ENCODE measurements around the gene SMAD3.
A peak's percentile ranks its signal among the peaks of the same experiment; 100 is the strongest.
"Not testable (repeated sequence)": the region's sequence is repeated elsewhere in the genome, so short reads cannot be mapped to it uniquely, and the experiment has no call there.

The SMAD3 gene

DNA sequence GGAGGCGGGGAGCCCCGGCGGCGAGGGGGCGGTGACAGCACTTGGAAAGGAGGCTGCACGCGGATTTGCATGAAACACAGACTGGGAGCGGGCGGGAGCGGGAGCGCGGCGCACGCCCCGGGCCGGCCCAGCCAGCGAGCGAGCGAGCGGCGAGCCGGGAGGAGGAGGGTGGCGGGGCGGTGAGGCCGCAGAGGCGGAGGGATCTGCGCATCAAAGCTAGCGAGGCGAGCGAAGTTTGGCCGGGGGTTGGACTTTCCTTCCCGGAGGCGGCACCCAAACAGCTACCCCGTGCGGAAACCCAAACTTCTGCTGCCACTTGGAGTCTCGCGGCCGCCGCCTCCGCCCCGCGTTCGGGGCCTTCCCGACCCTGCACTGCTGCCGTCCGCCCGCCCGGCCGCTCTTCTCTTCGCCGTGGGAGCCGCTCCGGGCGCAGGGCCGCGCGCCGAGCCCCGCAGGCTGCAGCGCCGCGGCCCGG, at the start of gene SMAD3:
TSS of gene SMAD3 (plus strand) at position 72 of the 475 bp plus-strand sequence. CDS start 553 bp downstream, outside the sequence.
- CTCF ChIA-PET = interaction anchor here (0.6 to 0.7 kb wide), 2 partner anchors 48 to 116 kb away, joined by 3 to 6 read pairs; no protein-coding TSS in a partner anchor
- TF ChIP-seq, protein P1, sequence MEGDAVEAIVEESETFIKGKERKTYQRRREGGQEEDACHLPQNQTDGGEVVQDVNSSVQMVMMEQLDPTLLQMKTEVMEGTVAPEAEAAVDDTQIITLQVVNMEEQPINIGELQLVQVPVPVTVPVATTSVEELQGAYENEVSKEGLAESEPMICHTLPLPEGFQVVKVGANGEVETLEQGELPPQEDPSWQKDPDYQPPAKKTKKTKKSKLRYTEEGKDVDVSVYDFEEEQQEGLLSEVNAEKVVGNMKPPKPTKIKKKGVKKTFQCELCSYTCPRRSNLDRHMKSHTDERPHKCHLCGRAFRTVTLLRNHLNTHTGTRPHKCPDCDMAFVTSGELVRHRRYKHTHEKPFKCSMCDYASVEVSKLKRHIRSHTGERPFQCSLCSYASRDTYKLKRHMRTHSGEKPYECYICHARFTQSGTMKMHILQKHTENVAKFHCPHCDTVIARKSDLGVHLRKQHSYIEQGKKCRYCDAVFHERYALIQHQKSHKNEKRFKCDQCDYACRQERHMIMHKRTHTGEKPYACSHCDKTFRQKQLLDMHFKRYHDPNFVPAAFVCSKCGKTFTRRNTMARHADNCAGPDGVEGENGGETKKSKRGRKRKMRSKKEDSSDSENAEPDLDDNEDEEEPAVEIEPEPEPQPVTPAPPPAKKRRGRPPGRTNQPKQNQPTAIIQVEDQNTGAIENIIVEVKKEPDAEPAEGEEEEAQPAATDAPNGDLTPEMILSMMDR (conservative IDR thresholded peaks at IDR 0.05; ENCODE audit: low read depth) = no peak; the same call in 1 of the 2 replicates
- POLR2A ChIA-PET (ENCODE audit: low non-redundant PET) = interaction anchor here (0.6 to 0.7 kb wide), 2 partner anchors 55 to 59 kb away, joined by 3 read pairs; no protein-coding TSS in a partner anchor
- DNase-seq (ENCODE audit: low spot score) = peak; percentile 91
- H3K27ac ChIP-seq = peak within 1 kb of the TSS; percentile 86

DNA sequence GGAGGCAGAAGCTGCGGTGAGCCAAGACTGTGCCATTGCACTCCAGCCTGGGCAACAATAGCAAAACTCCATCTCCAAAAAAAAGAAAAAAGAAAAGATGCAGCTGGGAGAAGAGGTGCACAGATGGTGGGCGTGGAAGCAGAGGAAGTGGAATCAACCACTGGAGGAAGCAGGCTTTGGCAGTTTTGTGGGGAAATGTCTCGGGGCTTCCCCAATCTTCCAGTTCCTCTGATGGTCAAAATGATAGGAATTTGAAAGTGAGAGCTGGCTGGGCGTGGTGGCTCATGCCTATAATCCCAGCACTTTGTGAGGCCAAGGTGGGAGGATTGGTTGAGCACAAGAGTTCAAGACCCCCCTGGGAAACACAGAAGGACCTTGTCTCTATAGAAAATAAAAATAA, 48.1 kb upstream of the SMAD3 start:
- TF ChIP-seq, protein P1 (conservative IDR thresholded peaks at IDR 0.05; ENCODE audit: low read depth) = no peak
- ChIA-PET CTCF (interaction anchor here (0.7 kb wide), 1 partner anchor 80 kb away, joined by 3 read pairs; no protein-coding TSS in a partner anchor), POLR2A (ENCODE audit: low non-redundant PET) (no interaction called here)
- DNase-seq (ENCODE audit: low spot score) = no peak
- H3K27ac ChIP-seq = no peak overlapping the region

DNA sequence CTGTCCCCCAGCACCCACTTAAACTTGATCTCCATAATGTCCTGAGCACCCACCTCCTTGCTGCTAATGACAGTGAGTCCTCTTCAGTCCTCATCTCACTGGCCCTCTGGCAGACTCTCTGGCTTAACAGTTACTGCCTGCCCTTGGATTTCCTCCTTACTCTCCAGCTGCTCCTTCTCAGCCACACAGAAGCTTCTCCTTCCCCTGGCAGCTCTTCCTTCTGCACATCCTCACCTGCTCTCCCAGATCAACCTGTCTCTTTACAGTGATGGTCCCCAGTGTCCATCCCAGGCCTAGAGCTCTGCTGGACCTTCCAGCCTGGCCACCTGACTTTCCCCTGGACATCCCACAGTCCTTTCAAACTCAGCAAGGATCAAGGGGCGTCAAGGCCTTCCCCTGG, 47.4 kb upstream of the SMAD3 start:
- no peak overlapping the region for H3K27ac ChIP-seq
- TF ChIP-seq, protein P1 (conservative IDR thresholded peaks at IDR 0.05; ENCODE audit: low read depth) = no peak
- DNase-seq (ENCODE audit: low spot score) = no peak
- CTCF ChIA-PET = no interaction called here
- POLR2A ChIA-PET (ENCODE audit: low non-redundant PET) = no interaction called here

DNA sequence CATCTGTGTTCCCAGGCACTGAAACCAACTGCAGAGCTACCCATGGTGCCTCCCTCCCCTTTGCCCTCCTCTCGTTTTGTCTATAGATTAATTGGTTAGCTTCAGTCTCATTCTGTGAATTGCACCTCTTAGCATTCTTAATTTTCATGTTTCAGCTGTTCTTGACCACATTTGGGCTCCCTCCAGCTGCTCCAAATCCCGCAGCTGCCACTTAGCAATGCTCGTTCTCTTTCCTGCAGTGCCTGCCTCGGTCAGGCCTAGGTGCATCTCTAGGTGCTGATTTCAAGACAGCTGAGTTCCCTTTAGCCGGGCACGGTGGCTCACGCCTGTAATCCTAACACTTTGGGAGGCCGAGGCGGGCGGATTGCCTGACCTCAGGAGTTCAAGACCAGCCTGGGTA, 47.0 kb upstream of the SMAD3 start:
- POLR2A ChIA-PET (ENCODE audit: low non-redundant PET) = no interaction called here

DNA sequence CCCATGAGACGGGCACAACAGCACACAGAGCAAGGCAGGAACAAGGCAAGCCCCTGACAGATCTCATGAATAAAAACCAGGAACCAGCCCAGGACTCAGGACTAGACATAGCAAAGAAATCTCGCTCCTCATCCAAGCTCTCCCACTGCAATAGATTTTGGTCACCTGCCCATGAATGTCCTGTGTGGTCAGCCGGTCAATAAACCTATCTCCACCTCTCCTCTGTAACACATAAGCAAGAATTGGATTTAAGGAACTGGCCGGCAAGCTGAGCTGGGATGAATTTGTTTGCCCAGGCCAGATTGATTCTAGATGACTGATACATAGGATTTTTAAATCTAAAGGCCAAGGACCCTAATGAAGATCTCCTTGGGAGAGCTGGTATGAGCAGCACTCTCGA, 46.3 kb upstream of the SMAD3 start:
- CTCF ChIA-PET = interaction anchor here (0.6 kb wide), 1 partner anchor 116 kb away, joined by 3 read pairs; no protein-coding TSS in a partner anchor
- H3K27ac ChIP-seq = no peak overlapping the region
- POLR2A ChIA-PET (ENCODE audit: low non-redundant PET) = no interaction called here
- TF ChIP-seq, protein P1 (conservative IDR thresholded peaks at IDR 0.05; ENCODE audit: low read depth) = no peak
- no peak for DNase-seq (ENCODE audit: low spot score)

More for the DNA sequence above, 47.0 kb upstream of the SMAD3 start:
- CTCF ChIA-PET = no interaction called here
- no peak for DNase-seq (ENCODE audit: low spot score)
- H3K27ac ChIP-seq = no peak overlapping the region
- TF ChIP-seq, protein P1 (conservative IDR thresholded peaks at IDR 0.05; ENCODE audit: low read depth) = no peak

DNA sequence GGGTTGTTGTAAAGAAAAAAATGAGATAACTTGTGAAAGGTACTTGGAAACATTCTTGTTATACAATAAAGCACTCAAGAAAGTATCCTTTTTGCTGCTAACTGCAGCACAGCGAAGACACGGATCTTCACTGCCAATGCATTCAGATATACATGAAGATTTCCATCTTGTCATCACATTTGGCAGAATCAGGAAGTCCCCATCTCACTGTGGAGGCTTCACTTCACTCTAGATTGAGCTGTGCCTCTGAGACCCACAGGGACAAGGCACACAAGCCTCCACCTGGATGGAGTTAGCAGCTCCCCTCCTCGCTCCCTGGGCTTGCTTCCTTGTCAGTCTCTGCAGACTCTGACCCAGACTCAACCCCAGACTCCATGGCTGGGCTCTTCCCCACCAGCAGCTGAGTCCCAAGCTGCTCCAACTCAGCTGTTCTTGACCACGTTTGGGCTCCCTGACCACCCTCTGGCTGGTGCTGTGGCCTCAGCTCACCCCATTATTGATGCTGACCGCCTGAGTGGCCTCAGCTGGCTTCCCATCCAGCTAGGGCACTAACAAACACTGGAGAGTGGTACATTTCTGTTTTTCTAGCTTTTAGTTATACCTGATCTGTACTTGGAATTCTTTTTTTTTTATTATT, 45.4 kb upstream of the SMAD3 start:
- CTCF ChIA-PET = interaction anchor here (0.7 kb wide), 1 partner anchor 24 kb away, joined by 3 read pairs; no protein-coding TSS in a partner anchor
- H3K27ac ChIP-seq = no peak overlapping the region
- TF ChIP-seq, protein P1 (conservative IDR thresholded peaks at IDR 0.05; ENCODE audit: low read depth) = no peak
- DNase-seq (ENCODE audit: low spot score) = no peak
- POLR2A ChIA-PET (ENCODE audit: low non-redundant PET) = no interaction called here

DNA sequence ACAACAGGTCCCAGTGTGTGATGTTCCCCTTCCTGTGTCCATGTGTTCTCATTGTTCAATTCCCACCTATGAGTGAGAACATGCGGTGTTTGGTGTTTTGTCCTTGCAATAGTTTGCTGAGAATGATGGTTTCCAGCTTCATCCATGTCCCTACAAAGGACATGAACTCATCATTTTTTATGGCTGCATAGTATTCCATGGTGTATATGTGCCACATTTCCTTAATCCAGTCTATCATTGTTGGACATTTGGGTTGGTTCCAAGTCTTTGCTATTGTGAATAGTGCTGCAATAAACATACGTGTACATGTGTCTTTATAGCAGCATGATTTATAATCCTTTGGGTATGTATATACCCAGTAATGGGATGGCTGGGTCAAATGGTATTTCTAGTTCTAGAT, 44.7 kb upstream of the SMAD3 start:
- DNase-seq (ENCODE audit: low spot score); POLR2A ChIA-PET (ENCODE audit: low non-redundant PET); H3K27ac ChIP-seq; CTCF ChIA-PET: not testable (repeated sequence)
